ENCODE data around the gene PLCH1. TPM values are rescaled to one million over a fixed set of nuclear protein-coding genes. Genes with fewer than 3 reads are reported as not detected.

Gene PLCH1
- total and polyA plus RNA-seq, 7 experiments from 2014 or later = 0.56 TPM; not detected in 6

DNA sequence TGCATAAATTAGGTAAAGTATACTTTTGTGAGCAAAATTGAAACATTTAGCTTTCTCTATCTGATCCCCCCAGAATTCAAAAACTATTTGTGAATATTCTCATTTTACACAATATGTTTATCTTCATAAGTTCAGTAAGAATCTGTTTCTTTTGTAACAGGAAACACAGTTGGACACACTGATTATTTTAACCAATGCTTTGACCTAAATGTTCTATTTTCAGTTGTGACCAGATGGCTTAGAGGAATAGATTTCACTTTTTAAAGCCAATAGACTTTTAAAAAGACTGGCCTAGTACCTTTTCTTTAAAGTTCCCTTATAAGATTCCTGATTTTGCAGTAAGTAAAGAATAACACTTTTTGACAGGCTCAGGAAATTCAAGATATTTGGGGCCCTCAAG lies 377.4 kb downstream of the PLCH1 start:
- ATAC-seq (no peak), DNase-seq (no peak)
- Histone ChIP-seq H3K4me1 (ENCODE audit: control insufficient read depth in 2 of 2, insufficient read depth in 2 of 2, low read length in 2 of 2) (no peaks in the 10 kb centered on the region), H3K36me3 (ENCODE audit: control insufficient read depth in 2 of 3, insufficient read depth in 3 of 3, low read length in 3 of 3) (no peaks in the 10 kb centered on the region), H3K9me3 (ENCODE audit: control insufficient read depth in 2 of 3, low read length in 3 of 3) (no peaks in the 10 kb centered on the region), H3K27ac (ENCODE audit: low read depth, low read length) (no peak overlapping the region), H3K4me3 (ENCODE audit: low read length) (no peak overlapping the region), H3K27me3 (ENCODE audit: control insufficient read depth in 2 of 2, insufficient read depth in 2 of 2, low read length in 2 of 2) (no peaks in the 10 kb centered on the region)
- intact Hi-C loops (cut with micrococcal nuclease) = no loop called here
- H3K36me3 Mint-ChIP-seq = no peaks in the 10 kb centered on the region
- ChIA-PET POLR2A (no interaction called here), CTCF (no interaction called here)
- H3K27me3 Mint-ChIP-seq = peaks cover 0 to 5% (median 3%) of the 10 kb centered on the region in 5 donors
- no peak overlapping the region for H3K27ac Mint-ChIP-seq
- no peaks in the 10 kb centered on the region for H3K4me1 Mint-ChIP-seq
- H3K4me3 Mint-ChIP-seq = no peak overlapping the region
- H3K9me3 Mint-ChIP-seq = peaks cover 0 to 29% (median 11%) of the 10 kb centered on the region in 11 donors

DNA sequence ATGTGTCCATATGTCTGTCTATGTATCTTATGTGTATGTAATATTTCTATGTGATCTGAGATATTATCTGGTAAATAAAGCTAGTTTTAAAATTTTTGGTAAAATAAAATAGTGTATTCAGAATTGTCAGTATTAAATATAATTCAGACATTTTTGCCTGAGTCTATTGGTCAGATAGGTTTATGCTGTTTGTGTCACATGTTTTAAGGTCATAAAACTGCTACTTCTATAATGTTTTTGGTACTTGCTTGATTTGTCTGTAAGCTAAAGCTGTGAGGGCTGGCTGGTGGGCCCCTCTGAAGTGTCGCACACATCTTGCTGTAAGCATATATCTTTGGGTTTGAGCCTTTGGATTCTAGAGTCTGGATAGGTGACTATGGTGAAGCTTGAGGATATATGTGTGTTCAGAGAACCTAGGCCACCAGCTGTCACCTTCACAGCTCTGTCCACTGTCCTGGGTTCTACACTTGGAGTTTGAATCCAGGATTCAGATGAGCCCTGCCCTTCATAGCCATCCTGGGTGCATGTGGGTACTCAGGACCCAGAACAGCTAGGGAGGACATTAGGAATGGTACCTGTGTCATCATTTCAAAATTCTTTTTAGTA lies 379.6 kb downstream of the PLCH1 start:
- Histone ChIP-seq H3K9me3 (ENCODE audit: control insufficient read depth in 2 of 3, low read length in 3 of 3) (no peaks in the 10 kb centered on the region), H3K27me3 (ENCODE audit: control insufficient read depth in 2 of 2, insufficient read depth in 2 of 2, low read length in 2 of 2) (no peaks in the 10 kb centered on the region), H3K27ac (ENCODE audit: low read depth, low read length) (no peak overlapping the region), H3K36me3 (ENCODE audit: control insufficient read depth in 2 of 3, insufficient read depth in 3 of 3, low read length in 3 of 3) (no peaks in the 10 kb centered on the region), H3K4me3 (ENCODE audit: low read length) (no peak overlapping the region), H3K4me1 (ENCODE audit: control insufficient read depth in 2 of 2, insufficient read depth in 2 of 2, low read length in 2 of 2) (no peaks in the 10 kb centered on the region)
- H3K9me3 Mint-ChIP-seq = peaks cover 0 to 29% (median 11%) of the 10 kb centered on the region in 11 donors
- no peak for ATAC-seq
- intact Hi-C loops (cut with micrococcal nuclease) = no loop called here
- peaks cover 0 to 5% (median 2%) of the 10 kb centered on the region in 5 donors for H3K27me3 Mint-ChIP-seq
- no peak for DNase-seq
- H3K36me3 Mint-ChIP-seq = no peaks in the 10 kb centered on the region
- no peaks in the 10 kb centered on the region for H3K4me1 Mint-ChIP-seq
- no peak overlapping the region for H3K4me3 Mint-ChIP-seq
- H3K27ac Mint-ChIP-seq = no peak overlapping the region
- ChIA-PET POLR2A (no interaction called here), CTCF (interaction anchor here (0.8 kb wide), 1 partner anchor 337 kb away, joined by 5 read pairs; no protein-coding TSS in a partner anchor)

DNA sequence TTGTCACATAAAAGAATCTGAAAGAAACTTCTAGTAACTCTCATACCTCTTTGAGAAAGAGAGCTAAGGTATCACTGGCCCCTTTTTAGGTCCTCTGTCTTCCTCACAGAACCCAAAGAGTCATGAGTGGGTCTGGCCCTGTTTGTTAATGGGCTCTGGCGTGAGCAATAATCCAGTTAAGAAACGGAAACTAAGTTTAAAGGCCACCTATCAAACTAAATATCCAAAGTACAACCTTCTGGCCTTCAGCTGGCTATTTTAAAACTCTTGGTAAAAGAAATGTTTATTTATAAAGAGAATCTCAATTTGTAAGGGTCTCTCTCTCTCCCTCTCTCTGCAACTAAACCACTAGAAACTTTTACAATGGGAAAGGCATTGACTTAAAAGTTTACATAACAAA lies 380.4 kb downstream of the PLCH1 start:
- DNase-seq = no peak
- Histone ChIP-seq H3K27ac (ENCODE audit: low read depth, low read length) (no peak overlapping the region), H3K4me3 (ENCODE audit: low read length) (no peak overlapping the region), H3K36me3 (ENCODE audit: control insufficient read depth in 2 of 3, insufficient read depth in 3 of 3, low read length in 3 of 3) (no peaks in the 10 kb centered on the region), H3K27me3 (ENCODE audit: control insufficient read depth in 2 of 2, insufficient read depth in 2 of 2, low read length in 2 of 2) (no peaks in the 10 kb centered on the region), H3K9me3 (ENCODE audit: control insufficient read depth in 2 of 3, low read length in 3 of 3) (no peaks in the 10 kb centered on the region), H3K4me1 (ENCODE audit: control insufficient read depth in 2 of 2, insufficient read depth in 2 of 2, low read length in 2 of 2) (no peaks in the 10 kb centered on the region)
- ChIA-PET POLR2A (no interaction called here), CTCF (interaction anchor here (0.8 kb wide), 1 partner anchor 338 kb away, joined by 5 read pairs; no protein-coding TSS in a partner anchor)
- Mint-ChIP-seq H3K27me3 (peaks cover 0 to 5% (median 0%) of the 10 kb centered on the region in 5 donors), H3K36me3 (no peaks in the 10 kb centered on the region), H3K27ac (no peak overlapping the region), H3K9me3 (peaks cover 0 to 29% (median 11%) of the 10 kb centered on the region in 11 donors), H3K4me3 (no peak overlapping the region), H3K4me1 (no peaks in the 10 kb centered on the region)
- no peak for ATAC-seq
- intact Hi-C loops (cut with micrococcal nuclease) = no loop called here

DNA sequence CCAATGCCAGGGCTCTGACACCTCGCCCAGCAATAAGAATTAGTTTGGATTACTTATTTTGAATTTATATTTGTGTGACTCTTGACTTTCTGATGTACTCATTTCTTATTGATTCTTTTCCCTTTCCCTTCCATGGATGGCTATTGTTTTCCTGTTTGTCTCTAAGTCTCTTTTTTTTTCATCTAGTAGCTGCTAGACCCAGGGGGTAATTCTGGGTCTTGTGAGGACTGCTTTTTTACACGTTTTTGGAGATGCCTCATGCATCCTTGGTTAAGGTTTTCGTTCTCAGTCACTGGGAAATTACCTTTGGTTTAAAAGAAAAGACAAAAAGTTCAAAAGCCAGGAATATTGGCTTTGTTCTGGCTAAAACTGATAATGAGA lies 381.2 kb downstream of the PLCH1 start:
- Mint-ChIP-seq H3K4me1 (no peaks in the 10 kb centered on the region), H3K27ac (no peak overlapping the region), H3K4me3 (no peak overlapping the region), H3K27me3 (peaks cover 0 to 5% (median 0%) of the 10 kb centered on the region in 5 donors), H3K36me3 (no peaks in the 10 kb centered on the region), H3K9me3 (peaks cover 0 to 29% (median 11%) of the 10 kb centered on the region in 11 donors)
- no peak for ATAC-seq
- Histone ChIP-seq H3K27ac (ENCODE audit: low read depth, low read length) (no peak overlapping the region), H3K4me3 (ENCODE audit: low read length) (no peak overlapping the region), H3K4me1 (ENCODE audit: control insufficient read depth in 2 of 2, insufficient read depth in 2 of 2, low read length in 2 of 2) (no peaks in the 10 kb centered on the region), H3K9me3 (ENCODE audit: control insufficient read depth in 2 of 3, low read length in 3 of 3) (no peaks in the 10 kb centered on the region), H3K36me3 (ENCODE audit: control insufficient read depth in 2 of 3, insufficient read depth in 3 of 3, low read length in 3 of 3) (no peaks in the 10 kb centered on the region), H3K27me3 (ENCODE audit: control insufficient read depth in 2 of 2, insufficient read depth in 2 of 2, low read length in 2 of 2) (no peaks in the 10 kb centered on the region)
- intact Hi-C loops (cut with micrococcal nuclease) = no loop called here
- ChIA-PET POLR2A (no interaction called here), CTCF (no interaction called here)
- no peak for DNase-seq

DNA sequence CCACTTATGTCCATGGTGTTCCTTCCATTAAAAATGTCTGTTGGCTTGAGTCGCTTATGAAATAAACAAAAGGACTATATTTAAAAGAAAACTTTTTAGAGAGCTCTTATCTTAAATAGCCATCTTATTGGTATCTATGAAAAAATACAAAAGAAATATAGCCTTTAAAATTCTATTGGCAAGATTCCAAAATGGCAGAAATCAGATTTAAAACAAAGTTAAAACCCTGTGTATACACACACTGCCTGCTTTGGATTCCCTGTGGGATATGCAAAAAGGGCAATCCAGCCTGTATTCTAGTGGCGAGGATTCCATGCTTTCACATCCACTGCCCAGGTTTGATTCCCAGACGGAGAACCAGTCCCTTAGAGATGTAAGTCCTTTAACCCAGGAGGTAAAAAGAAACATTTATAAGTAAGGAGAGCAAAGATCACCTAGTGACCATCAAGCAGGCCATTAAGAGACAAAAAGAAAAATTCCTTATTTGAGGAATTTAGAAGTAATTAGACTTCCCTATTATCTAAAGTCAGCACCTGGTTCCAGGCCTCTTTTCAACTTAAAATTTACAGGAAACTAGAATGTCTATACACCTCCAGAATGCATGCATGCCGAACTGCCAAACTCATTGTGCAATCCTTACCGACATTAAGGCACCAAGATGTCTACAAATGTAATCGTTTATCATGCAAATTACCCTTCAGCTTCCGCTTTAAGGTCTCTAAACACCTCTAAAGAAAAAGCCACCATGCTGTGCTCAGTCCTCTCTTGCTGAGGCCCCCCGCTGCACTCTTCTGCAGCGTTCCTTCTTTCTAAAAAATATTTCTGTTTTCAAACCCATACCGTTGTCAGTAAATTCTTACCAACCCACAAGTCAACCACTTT lies 381.8 kb downstream of the PLCH1 start:
- no peaks in the 10 kb centered on the region for H3K36me3 Mint-ChIP-seq
- H3K4me3 ChIP-seq (ENCODE audit: low read length) = no peak overlapping the region
- no peaks in the 10 kb centered on the region for H3K4me1 Mint-ChIP-seq
- no peaks in the 10 kb centered on the region for H3K4me1 ChIP-seq (ENCODE audit: control insufficient read depth in 2 of 2, insufficient read depth in 2 of 2, low read length in 2 of 2)
- no peaks in the 10 kb centered on the region for H3K27me3 ChIP-seq (ENCODE audit: control insufficient read depth in 2 of 2, insufficient read depth in 2 of 2, low read length in 2 of 2)
- ChIA-PET CTCF (no interaction called here), POLR2A (no interaction called here)
- no peak overlapping the region for H3K27ac ChIP-seq (ENCODE audit: low read depth, low read length)
- intact Hi-C loops (cut with micrococcal nuclease) = no loop called here
- peaks cover 0 to 25% (median 10%) of the 10 kb centered on the region in 11 donors for H3K9me3 Mint-ChIP-seq
- DNase-seq (no peak), ATAC-seq (no peak)
- no peak overlapping the region for H3K27ac Mint-ChIP-seq
- H3K36me3 ChIP-seq (ENCODE audit: control insufficient read depth in 2 of 3, insufficient read depth in 3 of 3, low read length in 3 of 3) = no peaks in the 10 kb centered on the region
- H3K4me3 Mint-ChIP-seq = no peak overlapping the region
- peaks cover 0 to 3% (median 0%) of the 10 kb centered on the region in 5 donors for H3K27me3 Mint-ChIP-seq
- no peaks in the 10 kb centered on the region for H3K9me3 ChIP-seq (ENCODE audit: control insufficient read depth in 2 of 3, low read length in 3 of 3)

DNA sequence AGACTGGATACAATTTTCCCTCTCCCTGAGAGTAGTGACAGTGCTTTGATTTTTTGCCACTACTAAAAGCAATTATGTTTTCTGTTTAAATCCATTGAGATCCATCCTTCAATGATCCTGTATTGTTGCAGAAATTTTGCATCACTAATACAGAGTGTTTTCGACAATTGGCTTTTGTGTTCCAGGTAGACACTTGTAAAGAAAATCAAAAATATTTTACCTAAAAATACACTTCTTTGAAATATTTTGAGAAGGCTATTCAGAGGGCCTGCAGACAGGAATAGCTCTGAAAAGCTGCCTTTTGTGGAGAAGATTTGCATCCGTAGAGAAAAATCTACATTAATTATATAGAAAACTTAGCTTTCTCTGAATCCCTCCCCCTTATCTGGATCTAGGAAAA lies 384.6 kb downstream of the PLCH1 start:
- ChIA-PET POLR2A (no interaction called here), CTCF (no interaction called here)
- H3K9me3 ChIP-seq (ENCODE audit: control insufficient read depth in 2 of 3, low read length in 3 of 3) = no peaks in the 10 kb centered on the region
- H3K27ac ChIP-seq (ENCODE audit: low read depth, low read length) = no peak overlapping the region
- intact Hi-C loops (cut with micrococcal nuclease) = no loop called here
- Mint-ChIP-seq H3K4me1 (no peaks in the 10 kb centered on the region), H3K9me3 (peaks cover 0 to 18% (median 6%) of the 10 kb centered on the region in 11 donors), H3K4me3 (no peak overlapping the region), H3K27ac (no peak overlapping the region), H3K27me3 (peaks cover 0 to 15% (median 3%) of the 10 kb centered on the region in 5 donors), H3K36me3 (no peaks in the 10 kb centered on the region)
- H3K27me3 ChIP-seq (ENCODE audit: control insufficient read depth in 2 of 2, insufficient read depth in 2 of 2, low read length in 2 of 2) = no peaks in the 10 kb centered on the region
- no peaks in the 10 kb centered on the region for H3K4me1 ChIP-seq (ENCODE audit: control insufficient read depth in 2 of 2, insufficient read depth in 2 of 2, low read length in 2 of 2)
- no peaks in the 10 kb centered on the region for H3K36me3 ChIP-seq (ENCODE audit: control insufficient read depth in 2 of 3, insufficient read depth in 3 of 3, low read length in 3 of 3)
- DNase-seq = no peak
- no peak overlapping the region for H3K4me3 ChIP-seq (ENCODE audit: low read length)
- no peak for ATAC-seq
